ENCODE measurements around the gene RPL38.

The RPL38 gene

DNA sequence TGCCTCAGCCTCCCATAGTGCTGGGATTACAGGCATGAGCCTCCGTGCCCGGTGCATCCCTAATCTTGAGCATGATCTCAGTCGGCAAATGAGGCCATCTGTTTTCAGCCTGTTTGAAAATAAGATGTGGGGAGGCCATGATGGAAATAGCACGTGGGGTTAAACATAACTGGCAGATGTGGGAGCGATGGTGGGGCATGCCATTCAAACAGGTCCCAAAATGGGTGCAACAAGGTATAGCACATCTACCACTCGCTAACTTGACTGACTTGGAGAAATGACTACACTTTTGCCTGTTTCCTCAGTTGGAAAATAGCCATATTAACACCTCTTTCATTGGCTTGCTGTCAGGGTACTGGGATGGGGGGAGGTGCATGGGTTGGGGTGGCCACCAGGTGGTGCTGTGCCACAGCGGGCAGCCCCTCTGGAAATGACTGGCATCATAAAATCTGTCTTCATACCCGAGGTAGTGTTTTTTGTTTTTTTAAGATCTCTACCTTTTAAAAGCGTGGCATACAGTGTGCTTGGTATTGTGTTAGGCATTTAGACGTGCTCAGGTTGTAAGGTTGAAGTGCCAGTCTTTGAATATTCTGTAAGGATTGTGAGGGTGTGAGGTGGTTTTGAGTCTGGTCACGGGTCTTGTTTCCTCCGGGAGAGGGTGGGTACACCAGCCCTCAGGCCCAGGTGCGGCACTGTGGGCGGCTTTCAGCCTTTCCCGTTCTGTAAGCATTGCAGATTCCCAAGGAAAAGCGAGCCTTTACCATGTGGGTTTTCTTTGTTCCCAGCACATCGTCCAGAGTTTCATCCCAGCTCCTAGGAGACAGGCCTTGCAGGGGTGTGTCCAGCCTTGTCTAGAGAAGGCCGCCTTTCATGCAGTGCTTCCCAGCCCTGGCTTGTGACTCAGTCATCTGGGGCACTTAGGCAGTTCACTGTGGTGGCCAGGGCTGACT, 7.0 kb downstream of the RPL38 start:
- DNase-seq (ENCODE audit: low read depth in 2 of 2) = peak; percentile 57 to 72

DNA sequence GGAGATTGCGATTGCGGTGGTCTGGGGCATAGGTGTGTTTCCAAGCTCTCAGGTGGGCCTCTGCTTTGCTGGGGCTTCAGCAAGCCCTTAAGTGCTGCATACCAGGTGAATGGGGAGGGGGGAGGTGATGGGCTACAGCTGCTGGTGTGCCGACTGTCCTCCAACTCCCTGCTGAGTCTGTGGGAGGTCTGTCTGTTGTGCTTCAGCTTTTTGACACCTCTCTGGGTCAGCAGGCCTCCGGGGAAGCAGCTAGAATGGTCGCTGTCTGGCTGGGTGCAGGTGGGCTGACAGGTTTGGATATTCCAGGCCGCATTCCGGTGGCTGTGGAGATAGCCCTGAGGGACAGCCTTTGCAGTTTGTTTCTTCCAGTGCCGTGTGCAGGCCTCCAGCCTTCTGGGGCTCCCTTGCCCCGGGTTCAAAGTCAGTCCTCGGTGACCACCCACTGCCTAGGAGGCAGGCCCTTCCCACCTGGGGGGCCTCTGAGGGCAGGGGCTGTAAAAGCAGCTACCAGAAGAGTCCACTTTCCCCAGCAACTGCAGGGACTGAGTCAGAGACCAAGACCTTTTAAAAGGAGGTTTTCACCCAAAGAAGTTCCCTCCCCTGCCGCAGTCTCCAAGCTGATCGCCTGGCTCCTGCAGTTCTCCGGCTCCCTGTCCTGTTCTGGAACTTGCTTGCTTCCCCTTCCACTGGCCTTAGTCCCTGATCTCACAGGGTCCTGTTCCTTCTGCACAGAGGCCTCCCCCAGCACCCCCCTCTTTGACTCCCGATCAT, 7.8 kb downstream of the RPL38 start:
- DNase-seq (ENCODE audit: low read depth in 2 of 2) = no peak

DNA sequence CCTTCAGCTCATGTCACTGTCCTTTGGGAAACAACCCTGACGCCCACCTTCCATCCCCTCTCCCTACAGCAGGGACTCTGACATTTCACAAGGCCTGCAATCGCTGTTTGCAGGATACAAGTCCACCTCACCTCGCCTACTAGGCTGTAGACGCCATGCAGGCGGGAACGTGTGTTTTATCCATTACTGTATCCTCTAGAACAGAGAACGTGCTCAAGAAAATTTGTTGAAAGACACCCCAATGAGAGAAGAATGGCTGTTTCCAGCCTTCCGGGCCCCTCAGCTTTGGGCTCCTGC, 8.4 kb downstream of the RPL38 start:
- no peak for DNase-seq (ENCODE audit: low read depth in 2 of 2)

DNA sequence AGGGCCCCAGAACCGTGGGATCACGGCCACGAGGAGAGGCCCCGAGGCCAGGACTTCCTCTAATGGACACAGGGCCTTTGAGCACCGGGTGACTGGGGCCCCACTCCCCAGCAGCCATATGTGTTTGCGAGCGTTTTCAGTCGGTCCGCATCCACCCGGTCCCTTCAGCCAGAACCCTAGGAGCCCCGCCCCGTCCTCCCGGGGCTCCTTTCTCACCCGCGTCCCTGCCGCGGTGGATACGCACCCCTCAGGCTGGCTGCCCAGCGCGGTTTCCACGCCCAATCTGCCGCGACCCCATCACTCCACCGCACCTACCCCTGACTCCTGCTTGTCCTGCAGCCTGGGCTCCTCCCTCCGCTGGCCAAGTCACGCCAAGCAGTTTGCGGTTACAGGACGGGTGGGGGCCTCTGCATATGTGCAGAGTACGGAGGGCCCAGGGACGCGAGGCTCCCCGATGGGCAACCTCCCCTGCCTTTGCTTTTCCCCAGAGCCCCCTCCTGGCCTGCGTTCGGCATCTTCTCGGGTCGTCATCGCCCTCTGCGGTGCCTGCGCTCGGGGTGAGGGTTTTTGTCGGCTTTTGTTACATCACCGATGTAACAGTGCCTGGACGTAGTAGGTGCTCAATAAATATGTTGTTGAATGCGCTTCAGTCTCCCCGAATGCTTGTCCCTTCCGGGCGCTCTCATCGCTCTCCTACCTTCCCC, 8.9 kb downstream of the RPL38 start:
- DNase-seq (ENCODE audit: low read depth in 2 of 2) = no peak

DNA sequence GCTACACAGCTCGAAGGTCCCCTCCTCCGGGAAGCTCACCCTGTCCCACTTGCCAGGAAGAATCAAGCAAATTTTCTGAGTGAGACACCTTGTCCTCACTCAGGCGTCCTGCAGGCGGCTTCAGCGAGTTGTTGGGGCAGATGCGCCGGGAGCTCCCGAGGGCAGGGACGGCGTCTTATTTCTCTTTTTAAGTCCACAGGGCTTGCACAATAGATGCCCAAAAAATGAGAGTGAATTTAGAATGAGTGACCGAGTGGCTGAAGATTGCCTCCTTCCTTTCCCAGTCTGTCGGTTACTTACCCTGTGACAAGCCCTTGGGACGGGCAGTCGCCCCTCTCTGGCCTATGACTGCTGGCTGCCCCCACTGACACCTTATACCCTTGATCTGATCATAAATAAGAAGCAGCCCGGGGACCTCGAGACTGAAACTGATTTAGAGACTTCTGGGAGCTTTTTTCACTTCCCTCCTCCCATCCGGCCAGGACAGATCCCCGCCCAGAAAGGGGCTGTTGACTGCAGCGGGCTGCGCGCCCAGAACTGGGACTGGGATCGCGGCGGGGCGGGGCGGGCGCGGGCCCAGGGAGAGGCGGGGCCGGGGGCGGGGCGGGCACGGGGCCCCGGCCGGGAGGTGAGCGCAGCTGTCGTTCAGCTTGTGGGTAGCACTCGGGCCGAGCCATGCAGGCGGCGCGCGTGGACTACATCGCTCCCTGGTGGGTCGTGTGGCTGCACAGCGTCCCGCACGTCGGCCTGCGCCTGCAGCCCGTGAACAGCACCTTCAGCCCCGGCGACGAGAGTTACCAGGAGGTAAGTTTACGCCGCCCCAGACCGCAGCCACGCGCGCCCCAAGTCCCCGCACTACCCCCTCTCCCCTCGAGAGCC, 9.7 kb downstream of the RPL38 start, which contains the start of gene TTYH2:
TTYH2 (plus strand) TSS at position 659 of the 879 bp plus-strand sequence; CDS start at position 676, 17 bp downstream.
- DNase-seq (ENCODE audit: low read depth in 2 of 2) = peak; percentile 36 to 42

DNA sequence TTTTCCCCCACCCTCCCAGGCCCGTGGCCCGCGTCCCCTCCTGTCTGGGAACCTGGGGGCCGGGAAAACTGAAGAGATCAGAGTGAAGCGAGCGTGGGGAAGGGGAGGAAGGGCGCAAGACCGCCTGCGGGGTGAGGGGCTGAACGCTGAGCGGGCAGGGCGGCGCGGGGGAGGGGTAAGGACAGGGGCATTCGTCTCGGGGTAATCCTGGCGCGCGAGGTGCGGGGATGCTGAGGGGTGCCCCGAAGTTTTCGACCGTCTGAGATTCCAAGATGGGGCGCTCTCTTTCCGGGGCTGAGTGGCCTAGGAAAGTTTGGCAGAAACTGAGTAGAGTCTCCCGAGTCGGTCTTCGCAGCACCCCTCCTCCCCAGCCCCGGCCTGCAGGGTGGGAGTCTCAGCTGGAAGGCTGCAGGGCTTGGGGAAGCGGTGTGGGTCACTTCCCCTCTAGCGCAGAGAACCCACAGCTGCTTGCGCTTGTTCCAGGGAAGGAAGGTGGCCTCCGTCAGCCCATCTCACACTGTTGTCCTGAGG, 10.4 kb downstream of the RPL38 start:
- no peak for DNase-seq (ENCODE audit: low read depth in 2 of 2)

DNA sequence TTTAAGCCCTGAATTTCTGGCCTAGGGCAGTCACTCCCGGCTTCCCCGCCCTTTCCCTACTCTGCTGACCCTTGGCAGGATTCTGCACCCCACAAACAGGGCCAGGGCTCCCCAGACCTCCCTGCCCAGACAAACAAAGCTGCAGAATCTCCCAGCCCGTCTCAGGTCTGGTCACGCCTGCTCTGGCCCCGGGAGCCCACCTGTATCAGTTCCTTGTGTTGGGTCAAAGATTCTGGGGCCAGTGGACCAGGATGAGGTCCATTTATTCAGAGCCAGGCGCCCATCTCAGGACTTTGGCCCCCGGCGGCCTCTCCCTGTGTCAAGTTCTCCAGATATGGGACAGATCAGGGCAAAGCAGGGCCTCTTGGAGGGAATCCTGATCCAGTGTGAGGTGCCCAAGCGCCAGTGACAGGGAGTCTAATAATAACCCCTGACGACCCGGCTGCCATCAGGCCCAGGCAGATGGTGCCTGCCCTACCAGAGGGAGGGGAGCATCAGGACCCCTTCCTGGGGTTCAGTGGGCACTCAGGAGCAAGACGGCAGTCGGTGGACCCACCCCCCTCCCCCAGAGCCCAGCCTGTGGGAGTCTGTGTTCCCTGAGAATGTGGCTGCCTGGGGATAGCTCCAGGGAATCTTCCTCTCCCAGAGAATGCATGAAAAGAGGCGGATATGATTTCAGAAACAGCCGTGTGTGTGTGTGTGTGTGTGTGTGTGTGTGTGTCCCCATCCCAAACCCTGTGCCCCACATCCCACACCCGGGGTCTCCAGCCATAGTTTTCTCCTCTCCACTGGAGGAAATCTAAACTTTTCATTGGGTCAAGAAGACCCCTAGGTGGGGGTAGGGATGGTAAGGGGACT, 11.2 kb downstream of the RPL38 start:
- DNase-seq (ENCODE audit: low read depth in 2 of 2) = no peak

DNA sequence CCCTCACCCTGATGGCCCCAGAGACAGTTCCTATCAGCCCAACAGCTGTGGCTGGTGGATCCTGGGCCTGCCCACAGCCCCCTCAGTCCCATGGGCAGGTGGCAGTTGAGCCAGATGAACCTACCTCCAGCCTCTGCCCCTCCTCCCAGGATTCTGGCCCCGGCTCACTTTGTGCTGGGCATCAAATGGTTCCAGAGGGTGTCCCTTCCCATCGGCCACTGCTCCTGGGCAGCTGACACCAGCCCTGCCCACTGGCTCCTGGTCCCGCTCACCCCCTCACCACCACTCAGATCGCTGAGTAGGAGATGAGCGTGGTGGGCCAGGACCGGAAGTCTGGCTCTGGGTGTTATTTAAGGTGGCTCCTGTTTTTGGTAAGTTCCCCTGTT, 11.9 kb downstream of the RPL38 start:
- DNase-seq (ENCODE audit: low read depth in 2 of 2) = no peak

DNA sequence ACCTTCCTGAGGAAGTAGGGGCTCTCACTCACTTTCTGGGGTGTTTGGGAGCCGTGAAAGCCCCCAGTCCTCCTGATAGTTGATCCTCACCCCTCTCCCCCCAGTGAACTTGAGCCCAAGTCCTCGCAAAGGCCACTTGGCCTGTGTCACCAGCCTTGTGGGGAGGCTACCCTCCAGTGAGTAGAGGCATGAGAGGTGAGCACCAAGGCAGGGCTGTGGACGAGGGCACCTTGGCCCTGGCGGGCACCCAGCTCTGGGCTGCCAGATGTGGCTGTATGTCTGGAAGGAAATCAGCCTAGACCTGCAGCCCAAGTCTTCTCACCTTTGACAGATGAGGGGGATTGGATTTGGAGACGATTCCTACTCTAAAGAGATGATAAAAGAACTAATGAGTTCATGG, 13.0 kb downstream of the RPL38 start:
- DNase-seq (ENCODE audit: low read depth in 2 of 2) = no peak

DNA sequence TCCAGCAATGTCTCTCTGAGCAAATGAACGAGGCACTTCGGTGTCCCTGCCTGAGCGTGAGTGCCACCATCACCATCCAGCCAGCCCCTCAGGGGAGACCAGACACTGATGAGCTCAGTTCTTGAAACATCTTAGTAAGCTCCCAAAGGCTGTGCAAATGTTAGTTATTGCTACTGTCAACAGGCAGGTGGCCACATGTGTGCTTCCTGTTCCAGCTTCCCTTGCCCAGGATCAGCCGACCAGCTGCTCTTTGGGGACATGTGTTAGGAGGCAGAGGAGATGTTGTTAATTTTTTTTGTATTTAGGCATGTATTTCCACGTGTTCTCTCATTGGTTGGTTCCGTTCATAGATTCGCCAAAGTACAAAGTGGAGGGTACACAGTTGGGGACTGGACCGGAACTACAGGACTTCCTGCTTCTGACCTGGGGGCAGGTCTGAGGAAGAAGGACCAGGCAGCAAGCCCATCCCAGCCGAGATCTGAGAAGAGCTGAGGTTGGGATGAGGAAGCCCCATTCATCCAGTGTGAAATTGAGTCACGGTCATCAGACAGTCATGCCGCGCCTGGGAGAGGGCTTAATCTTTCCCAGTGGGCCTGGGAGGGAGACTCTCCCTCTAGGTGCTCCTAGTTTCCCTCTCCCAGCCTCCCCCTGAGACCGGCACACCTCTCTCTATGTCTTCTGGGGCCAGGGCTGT, 13.7 kb downstream of the RPL38 start:
- DNase-seq (ENCODE audit: low read depth in 2 of 2) = no peak

DNA sequence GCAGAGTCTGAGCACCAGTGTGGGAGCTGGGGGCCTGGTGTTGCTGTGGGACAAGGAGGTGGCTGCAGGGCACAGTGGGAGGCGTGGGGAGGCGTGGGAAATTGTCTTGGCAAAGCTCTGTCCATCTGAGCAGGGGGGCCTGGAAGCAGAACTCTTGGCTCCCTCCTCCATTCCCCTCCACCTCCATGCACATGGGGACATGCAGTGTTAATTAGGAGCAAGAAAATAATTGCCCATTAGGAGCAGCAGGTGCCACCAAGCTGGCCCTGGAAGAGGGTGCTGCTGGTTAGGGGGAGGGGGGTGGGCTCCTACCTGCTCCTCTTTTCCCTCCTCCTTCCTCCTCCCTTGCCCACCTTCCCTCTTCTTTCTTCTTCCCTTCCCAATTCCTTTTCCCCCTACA, 14.4 kb downstream of the RPL38 start:
- no peak for DNase-seq (ENCODE audit: low read depth in 2 of 2)

DNA sequence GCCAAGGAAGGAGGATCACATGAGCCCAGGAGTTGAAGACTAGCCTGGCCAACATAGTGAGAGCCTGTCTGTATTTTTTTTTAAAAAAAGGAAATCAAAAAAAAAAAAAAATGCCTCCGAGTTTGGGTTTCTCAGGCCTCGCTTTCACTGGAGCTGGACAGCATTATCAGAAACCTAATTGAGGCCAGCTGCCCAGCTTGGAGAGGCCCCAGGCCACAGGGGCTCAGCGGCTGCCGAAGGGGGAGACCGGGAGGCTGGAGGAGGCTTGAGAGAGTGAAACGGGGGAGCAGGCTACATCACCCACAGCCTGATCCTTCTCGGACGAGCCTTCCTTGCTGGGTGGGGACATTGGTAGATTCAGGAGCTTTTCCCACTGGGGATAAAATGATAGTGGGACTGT, 15.0 kb downstream of the RPL38 start:
- no peak for DNase-seq (ENCODE audit: low read depth in 2 of 2)

DNA sequence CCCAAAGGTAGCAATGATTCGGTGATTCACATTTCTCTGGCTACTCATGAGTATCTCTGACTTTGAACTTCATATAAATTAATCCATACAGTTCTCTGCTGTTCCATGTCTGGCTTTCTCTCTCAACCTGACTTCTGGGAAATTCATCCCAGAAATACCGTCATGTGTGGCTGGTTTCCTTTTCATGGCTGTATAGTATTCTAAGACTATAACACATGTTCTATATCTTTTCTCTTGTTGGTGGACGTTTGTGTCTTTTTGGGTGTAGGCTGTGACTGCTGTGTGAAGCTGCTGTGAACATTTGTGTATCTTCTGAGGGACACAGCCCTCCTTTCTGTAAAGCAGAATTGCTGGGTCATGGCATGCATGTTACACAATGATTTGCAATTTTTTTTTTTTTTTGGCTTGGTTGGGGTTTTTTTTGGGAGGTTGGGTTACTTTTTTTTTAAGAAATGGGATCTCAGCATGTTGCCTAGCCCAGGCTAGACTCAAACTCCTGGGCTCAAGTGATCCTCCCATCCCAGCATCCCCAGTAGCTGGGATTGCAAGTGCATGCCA, 16.2 kb downstream of the RPL38 start:
- no peak for DNase-seq (ENCODE audit: low read depth in 2 of 2)

DNA sequence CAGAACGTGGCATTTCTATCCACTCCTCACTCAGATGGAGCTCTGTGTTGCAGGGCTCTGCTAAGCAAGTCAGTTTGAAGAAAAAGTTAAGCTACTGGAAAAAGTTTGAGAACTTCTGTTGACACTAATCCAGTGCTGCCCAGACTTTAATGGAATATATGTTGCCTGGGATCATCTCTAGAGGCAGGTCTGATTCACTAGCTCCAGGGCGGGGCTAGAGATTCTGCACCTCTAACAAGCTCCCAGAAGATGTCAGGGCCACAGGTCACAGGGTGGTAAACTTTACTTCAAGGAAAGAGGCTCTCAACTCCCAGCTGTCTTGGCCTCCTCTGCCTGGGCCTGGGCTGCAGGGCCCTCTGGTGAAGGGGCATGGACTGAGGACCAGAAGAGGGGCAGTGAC, 16.7 kb downstream of the RPL38 start:
- no peak for DNase-seq (ENCODE audit: low read depth in 2 of 2)

DNA sequence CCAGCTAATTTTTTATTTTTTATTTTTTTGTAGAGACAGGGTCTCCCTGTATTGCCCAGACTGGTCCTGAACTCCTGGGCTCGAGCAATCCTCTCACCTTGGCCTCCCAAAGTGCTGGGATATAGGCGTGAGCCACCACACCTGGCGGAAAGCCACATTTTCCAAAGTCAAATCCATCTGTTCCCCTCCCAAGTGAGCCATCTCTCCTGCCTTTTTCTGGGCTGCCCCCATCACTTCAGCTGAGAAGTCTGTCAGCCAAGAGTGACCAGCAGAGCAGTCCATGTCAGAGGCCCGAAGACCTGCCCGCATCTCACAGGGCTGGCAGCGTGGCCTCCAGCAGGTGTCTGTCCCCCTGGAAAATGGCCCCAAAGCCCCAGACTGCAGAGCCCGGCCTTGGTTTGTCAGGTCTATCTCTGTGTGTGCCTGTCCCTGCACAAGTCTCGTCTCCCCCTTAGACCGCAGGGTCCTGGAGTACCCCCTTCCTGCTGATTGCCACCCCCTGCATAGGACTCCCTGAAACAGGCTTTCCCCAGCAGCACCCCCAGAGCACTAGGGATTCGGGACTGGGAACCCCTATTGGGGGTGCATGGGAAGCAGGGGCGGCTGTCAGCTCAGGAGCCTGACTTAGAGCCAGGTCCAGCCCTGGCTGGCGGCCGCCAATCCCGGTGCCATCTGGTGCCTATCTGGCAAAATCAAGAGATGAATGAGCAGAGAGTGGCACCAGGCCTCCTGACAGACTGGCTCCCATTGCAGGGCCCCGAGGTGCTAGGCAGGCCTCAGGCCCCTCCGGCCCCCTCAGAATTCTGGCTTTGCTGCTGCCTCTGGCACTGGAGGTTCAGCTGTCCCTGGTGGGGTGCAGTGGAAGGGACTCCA, 17.7 kb downstream of the RPL38 start:
- DNase-seq (ENCODE audit: low read depth in 2 of 2) = no peak

DNA sequence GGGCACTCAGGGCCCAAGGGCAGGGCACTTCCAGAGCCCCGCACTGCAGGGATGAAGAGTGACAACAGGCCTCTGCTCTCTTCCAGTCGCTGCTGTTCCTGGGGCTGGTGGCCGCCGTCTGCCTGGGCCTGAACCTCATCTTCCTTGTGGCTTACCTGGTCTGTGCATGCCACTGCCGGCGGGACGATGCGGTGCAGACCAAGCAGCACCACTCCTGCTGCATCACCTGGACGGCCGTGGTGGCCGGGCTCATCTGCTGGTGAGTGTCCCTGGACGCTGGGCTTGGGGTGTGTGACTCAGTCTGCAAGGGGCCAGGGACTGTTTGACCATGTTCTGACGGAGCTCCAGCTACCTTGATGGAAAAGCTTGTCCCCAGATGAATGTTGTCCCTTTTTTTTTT, 18.9 kb downstream of the RPL38 start:
- no peak for DNase-seq (ENCODE audit: low read depth in 2 of 2)

DNA sequence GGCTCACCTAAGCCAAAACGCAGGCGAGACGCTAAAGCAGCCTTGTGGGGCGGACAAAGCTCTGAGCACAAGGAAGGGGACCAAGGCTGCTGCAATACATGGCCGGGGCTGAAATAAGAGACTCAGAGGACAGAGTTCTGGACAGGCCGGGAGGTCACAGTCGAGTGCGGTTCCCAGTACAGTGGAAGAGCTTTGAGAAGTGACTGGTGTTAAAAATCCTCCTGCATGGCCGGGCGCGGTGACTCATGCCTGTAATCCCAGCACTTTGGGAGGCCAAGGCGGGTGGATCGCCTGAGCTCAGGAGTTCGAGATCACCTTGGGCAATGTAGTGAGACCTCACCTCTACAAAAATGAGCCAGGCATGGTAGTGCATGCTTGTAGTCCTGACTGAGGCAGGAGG, 20.4 kb downstream of the RPL38 start:
- no peak for DNase-seq (ENCODE audit: low read depth in 2 of 2)

DNA sequence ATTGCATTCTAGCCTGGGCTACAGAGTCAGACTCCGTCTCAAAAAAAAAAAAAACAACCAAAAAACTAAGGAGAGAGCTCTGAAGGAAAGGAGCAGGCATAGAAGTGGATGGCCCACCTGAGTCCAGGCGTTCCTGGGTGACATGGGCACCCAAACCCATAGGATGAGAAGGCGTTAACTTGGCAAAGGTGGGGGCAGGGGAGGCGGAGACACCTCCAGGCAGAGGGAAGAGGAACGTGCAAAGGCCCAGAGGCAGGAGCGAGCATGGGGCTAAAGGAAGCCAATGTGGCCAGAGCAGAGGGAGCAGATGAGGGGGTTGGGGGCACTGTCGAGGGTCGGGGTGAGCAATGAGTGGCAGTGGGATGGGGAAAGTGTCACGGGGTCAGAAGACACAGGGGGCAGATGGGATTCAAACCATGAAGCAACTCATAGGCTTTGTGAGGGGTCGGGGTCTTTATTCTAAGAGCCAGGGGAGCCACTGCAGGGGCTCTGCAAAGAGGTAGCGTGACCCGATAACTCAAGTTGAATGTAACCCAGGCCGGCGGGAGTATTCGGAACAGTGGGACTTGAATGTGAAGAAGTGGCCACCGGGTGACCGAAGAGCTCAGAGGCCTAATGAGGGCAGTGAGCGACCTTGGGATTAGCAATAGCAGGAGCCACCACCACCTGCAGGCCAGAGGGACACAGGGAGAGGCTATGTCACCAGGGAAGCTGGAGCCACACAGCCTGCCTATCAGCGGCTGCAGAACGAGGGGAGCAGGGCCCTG, 21.7 kb downstream of the RPL38 start:
- DNase-seq (ENCODE audit: low read depth in 2 of 2) = no peak

Measured in stimulated activated CD8-positive, alpha-beta memory T cell treated with anti-CD3 and anti-CD28 coated beads, Interleukin-7, amount 100 ng/mL, for 1 hour (primary cell).